Astrocyte of the hippocampus (primary cell): Measurements from ENCODE around the gene CCDC9B.
A peak's percentile ranks its signal among the peaks of the same experiment; 100 is the strongest.

ENCODE experiments used
- DNase-seq: peaks from one replicate; pipeline ENCODE4 v3.0.0; 2011; ENCODE audit warnings: low read depth, low spot score

CCDC9B gene

GRCh38 chr15:40345867-40346578 is 5.3 kb upstream of the CCDC9B start:
- DNase-seq = no peak

GRCh38 chr15:40345225-40345866 is 4.6 kb upstream of the CCDC9B start:
- DNase-seq = no peak

GRCh38 chr15:40344631-40345120 is 3.9 kb upstream of the CCDC9B start:
- DNase-seq = peak; percentile 69

- peak; percentile 49 for DNase-seq
These were observed 3.5 kb upstream of the CCDC9B start for GRCh38 chr15:40344217-40344616.

GRCh38 chr15:40343512-40343911 is 2.8 kb upstream of the CCDC9B start:
- peak; percentile 91 for DNase-seq

GRCh38 chr15:40342416-40343320 is 1.9 kb upstream of the CCDC9B start:
- no peak for DNase-seq

- DNase-seq = peak; percentile 90
These were observed 550 bp downstream of the CCDC9B start for GRCh38 chr15:40340038-40340739.

- peak; percentile 59 for DNase-seq
These were observed 1.2 kb downstream of the CCDC9B start for GRCh38 chr15:40339621-40339945.

- DNase-seq = peak; percentile 98
These were observed 1.7 kb downstream of the CCDC9B start for GRCh38 chr15:40338921-40339620.

- peak; percentile 87 for DNase-seq
These were observed 2.6 kb downstream of the CCDC9B start for GRCh38 chr15:40338041-40338657.

GRCh38 chr15:40337597-40337996 is 3.1 kb downstream of the CCDC9B start:
- DNase-seq = no peak

GRCh38 chr15:40336744-40337122 is 4.0 kb downstream of the CCDC9B start:
- DNase-seq = no peak

- no peak for DNase-seq
These were observed 4.6 kb downstream of the CCDC9B start for GRCh38 chr15:40335938-40336743.

- DNase-seq = no peak
These were observed 5.6 kb downstream of the CCDC9B start for GRCh38 chr15:40334941-40335795.

- DNase-seq = no peak
These were observed 6.2 kb downstream of the CCDC9B start for GRCh38 chr15:40334541-40334940.

GRCh38 chr15:40333922-40334492 is 6.7 kb downstream of the CCDC9B start:
- peak; percentile 63 for DNase-seq

GRCh38 chr15:40332113-40332781 is 8.5 kb downstream of the CCDC9B start:
- no peak for DNase-seq

- no peak for DNase-seq
These were observed 9.1 kb downstream of the CCDC9B start for GRCh38 chr15:40331637-40332036.
